ENCODE results near the gene MYO15B. TPM values are rescaled to one million over a fixed set of nuclear protein-coding genes. Genes with fewer than 3 reads are reported as not detected.

Gene MYO15B
- total RNA-seq, 1 donor from 2014 or later, result 193 TPM

DNA sequence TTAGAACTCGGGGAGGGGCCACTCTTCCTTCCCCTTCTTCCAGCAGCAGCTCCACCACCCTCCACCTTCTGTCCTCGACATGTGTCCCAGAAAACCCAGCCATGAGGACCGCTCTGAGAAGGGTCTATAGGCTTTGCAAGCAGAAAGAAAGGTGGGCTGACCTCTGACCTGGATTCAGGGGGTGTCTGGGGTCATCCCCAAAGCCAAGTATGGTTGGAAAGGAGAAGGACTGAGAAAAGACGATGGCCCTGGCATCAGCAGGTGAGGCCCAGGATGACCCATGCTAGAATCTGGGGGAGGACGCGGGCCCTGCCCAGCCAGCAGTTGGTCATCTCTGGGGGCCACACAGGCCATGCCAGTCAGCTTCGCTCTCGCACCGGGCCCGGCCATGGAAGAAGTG is 39.5 kb downstream of the MYO15B start:
- intact Hi-C loops (cut with DNase I), result no loop called here
- TF ChIP-seq, protein P1, sequence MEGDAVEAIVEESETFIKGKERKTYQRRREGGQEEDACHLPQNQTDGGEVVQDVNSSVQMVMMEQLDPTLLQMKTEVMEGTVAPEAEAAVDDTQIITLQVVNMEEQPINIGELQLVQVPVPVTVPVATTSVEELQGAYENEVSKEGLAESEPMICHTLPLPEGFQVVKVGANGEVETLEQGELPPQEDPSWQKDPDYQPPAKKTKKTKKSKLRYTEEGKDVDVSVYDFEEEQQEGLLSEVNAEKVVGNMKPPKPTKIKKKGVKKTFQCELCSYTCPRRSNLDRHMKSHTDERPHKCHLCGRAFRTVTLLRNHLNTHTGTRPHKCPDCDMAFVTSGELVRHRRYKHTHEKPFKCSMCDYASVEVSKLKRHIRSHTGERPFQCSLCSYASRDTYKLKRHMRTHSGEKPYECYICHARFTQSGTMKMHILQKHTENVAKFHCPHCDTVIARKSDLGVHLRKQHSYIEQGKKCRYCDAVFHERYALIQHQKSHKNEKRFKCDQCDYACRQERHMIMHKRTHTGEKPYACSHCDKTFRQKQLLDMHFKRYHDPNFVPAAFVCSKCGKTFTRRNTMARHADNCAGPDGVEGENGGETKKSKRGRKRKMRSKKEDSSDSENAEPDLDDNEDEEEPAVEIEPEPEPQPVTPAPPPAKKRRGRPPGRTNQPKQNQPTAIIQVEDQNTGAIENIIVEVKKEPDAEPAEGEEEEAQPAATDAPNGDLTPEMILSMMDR (IDR thresholded peaks at IDR 0.05), result no peak
- peaks cover 43% of the 10 kb centered on the region for H3K36me3 ChIP-seq
- no peak overlapping the region for H3K27ac ChIP-seq
- H3K9me3 ChIP-seq, result no peaks in the 10 kb centered on the region
- DNase-seq (no peak), ATAC-seq (no peak)
- no peaks in the 10 kb centered on the region for H3K27me3 ChIP-seq
- no peak overlapping the region for H3K4me3 ChIP-seq
- H3K4me1 ChIP-seq, result no peaks in the 10 kb centered on the region

DNA sequence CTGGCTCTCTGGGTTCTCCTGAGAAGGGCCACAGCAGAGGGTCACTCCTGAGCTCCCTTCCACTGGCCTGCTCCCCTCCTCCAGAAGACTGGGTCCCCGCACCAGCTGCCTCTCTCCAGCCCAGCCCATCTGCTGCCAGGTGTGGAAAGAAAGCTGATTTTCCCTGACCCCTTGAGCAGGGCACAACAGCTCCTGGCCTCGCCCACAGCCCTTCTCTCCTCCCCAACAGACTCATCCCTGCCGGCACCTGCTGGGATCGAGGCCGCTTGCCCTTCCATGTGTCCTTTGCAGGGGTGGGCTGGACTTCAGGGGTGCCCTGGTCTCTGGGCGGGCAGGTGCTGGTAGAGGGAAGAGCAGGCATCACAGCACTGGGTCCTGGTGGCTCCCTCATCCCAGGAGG is 40.8 kb downstream of the MYO15B start:
- intact Hi-C loops (cut with DNase I), result no loop called here
- Histone ChIP-seq H3K4me3 (no peak overlapping the region), H3K36me3 (peaks cover 43% of the 10 kb centered on the region), H3K27me3 (no peaks in the 10 kb centered on the region), H3K4me1 (peaks cover 11% of the 10 kb centered on the region), H3K27ac (no peak overlapping the region), H3K9me3 (no peaks in the 10 kb centered on the region)
- TF ChIP-seq, protein P1 (IDR thresholded peaks at IDR 0.05), result no peak
- no peak for ATAC-seq
- no peak for DNase-seq

DNA sequence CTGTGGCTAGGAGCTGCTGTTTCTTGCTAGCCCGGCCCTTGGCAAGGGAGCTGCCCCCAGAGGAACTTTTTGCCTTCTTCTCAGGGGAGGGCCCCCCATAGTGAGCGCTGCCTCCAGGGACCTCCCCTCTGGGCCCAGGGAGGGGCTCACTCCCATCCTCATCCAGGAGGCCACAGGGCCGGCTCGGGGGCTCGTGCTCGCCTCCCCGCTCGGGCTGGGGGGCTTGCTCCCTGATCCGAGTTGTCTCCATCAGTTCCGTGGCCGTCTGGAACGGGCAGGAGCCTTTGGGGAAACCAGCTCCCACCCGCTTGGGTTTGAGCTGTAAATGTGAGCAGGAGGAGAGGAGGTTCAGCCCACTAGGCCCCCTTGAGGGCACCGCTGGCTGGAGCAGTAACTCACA is 41.6 kb downstream of the MYO15B start:
- no peaks in the 10 kb centered on the region for H3K27me3 ChIP-seq

DNA sequence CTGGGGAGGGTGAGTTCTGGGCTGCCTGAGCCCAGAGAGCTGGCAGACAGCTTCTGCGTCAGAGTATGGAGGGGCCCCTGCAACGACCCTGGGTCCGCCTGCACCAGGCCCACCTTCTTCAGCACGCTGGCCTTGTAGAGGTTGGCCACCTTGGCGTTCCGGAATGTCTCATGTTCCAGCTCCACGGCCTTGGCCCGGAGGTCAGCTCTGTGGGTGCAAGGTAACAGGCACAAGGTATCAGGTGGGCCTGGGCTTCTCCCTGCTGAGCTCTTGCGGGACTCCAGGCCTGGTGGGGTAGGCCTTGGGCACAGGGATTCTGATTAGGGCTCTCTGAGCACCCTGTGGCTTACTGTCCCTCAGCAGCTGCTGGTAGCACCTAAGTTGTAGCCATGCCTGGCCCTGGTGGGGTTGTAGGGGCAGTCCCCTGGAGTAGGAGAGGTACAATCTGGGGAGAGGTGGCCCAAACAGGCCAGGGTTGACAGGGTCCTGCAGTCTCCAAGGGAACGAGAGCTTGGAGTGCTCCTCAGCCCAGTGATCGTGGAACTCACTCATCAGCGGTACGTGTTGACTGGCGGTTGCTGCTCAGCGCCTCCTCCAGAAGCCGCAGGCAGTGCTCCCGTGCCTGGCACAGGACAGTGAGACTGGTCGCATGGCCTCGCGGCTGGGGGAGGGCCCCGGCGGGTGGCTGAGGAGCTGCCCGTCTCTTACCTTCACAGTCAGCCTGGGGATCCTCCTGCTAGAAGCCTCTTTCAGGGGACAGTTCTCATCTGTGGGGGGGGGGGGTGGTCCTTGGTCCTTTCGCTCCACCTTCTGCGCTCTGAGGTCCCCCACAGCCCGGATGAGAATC is 42.7 kb downstream of the MYO15B start:
- ATAC-seq (no peak), DNase-seq (no peak)
- intact Hi-C loops (cut with DNase I), result no loop called here
- Histone ChIP-seq H3K4me1 (peaks cover 21% of the 10 kb centered on the region), H3K36me3 (peaks cover 33% of the 10 kb centered on the region), H3K27ac (no peak overlapping the region), H3K9me3 (no peaks in the 10 kb centered on the region), H3K27me3 (no peaks in the 10 kb centered on the region), H3K4me3 (no peak overlapping the region)
- TF ChIP-seq, protein P1 (IDR thresholded peaks at IDR 0.05), result no peak

More for the DNA sequence above, 41.6 kb downstream of the MYO15B start:
- Histone ChIP-seq H3K36me3 (peaks cover 43% of the 10 kb centered on the region), H3K4me3 (no peak overlapping the region), H3K9me3 (no peaks in the 10 kb centered on the region), H3K27ac (no peak overlapping the region), H3K4me1 (peaks cover 18% of the 10 kb centered on the region)
- ATAC-seq (no peak), DNase-seq (no peak)
- TF ChIP-seq, protein P1 (IDR thresholded peaks at IDR 0.05), result no peak
- intact Hi-C loops (cut with DNase I), result no loop called here

DNA sequence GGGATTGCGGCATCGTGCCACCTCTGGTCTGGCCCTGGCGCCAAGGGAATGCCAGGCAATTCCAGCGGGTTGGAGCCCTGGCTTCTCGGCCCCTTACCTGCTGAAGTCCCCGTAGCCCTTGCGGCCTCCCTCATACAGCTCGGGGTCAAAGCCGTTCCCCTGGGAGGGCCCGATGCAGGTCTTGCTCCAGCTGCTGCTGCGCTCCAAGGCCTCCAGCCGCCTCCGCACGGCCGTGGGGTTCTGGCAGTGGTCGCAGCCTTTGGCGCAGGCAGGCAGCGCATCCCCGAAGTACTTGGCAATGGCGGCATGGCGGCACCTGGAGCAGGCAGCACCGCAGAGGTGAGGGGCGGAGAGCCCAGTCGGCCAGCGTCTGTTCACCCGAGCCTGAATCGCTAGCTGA is 43.8 kb downstream of the MYO15B start:
- Histone ChIP-seq H3K27ac (no peak overlapping the region), H3K27me3 (no peaks in the 10 kb centered on the region), H3K36me3 (peaks cover 22% of the 10 kb centered on the region), H3K4me1 (peaks cover 21% of the 10 kb centered on the region), H3K4me3 (no peak overlapping the region), H3K9me3 (no peaks in the 10 kb centered on the region)
- intact Hi-C loops (cut with DNase I), result no loop called here
- DNase-seq (no peak), ATAC-seq (no peak)
- TF ChIP-seq, protein P1 (IDR thresholded peaks at IDR 0.05), result no peak
